Right lobe of liver (tissue), 6 donors: Measurements from ENCODE around the gene KSR2. TPM values are rescaled to one million over a fixed set of nuclear protein-coding genes. Genes with fewer than 3 reads are reported as not detected.

ENCODE experiments used
- ATAC-seq, 4 donors: fragments of 200-7000 bp; cut with Tn5 transposase; one replicate each; pipeline ENCODE4 v1.9.1; 2020; ENCODE audit warnings: mild to moderate bottlenecking in 4 of 4, moderate library complexity in 4 of 4
- DNase-seq, 3 donors: peaks; one replicate each; pipeline ENCODE4 v3.0.0-alpha.2; 2020
- H3K27ac ChIP-seq, 3 donors: fragments of 200-600 bp; one replicate each; pipeline ENCODE4 v1.8.0; 2022
- H3K27me3 ChIP-seq, 2 donors: fragments of 200-600 bp; one replicate each; pipeline ENCODE4 v1.8.0; 2022
- H3K36me3 ChIP-seq, 4 donors: fragments of 200-600 bp; sonication (generic) in 1 of 4; one replicate each; pipeline versions ENCODE4 v1.5.1 to v1.8.0; 2017 to 2022; ENCODE audit warnings: control low read depth in 1 of 4
- H3K4me1 ChIP-seq, 4 donors: fragments of 200-600 bp; sonication (generic) in 1 of 4; one replicate each; pipeline versions ENCODE4 v1.5.1 to v1.8.0; 2017 to 2022; ENCODE audit warnings: control low read depth in 1 of 4
- H3K4me3 ChIP-seq, 3 donors: fragments of 200-600 bp; one replicate each; pipeline ENCODE4 v1.8.0; 2022
- H3K9me3 ChIP-seq, 4 donors: fragments of 200-600 bp; sonication (generic) in 1 of 4; one replicate each; pipeline versions ENCODE4 v1.5.1 to v1.8.0; 2017 to 2022; ENCODE audit warnings: control low read depth in 1 of 4
- CTCF ChIP-seq, 4 donors: fragments of 200-600 bp in 3 of 4; fragments of 450-650 bp in 1 of 4; IDR thresholded peaks; one replicate each; pipeline versions ENCODE4 v1.5.1 to v1.8.0; 2016 to 2022; ENCODE audit warnings: antibody characterized with exemption in 4 of 4, mild to moderate bottlenecking in 2 of 4
- POLR2A ChIP-seq: fragments of 450-650 bp; IDR thresholded peaks from one replicate; pipeline ENCODE4 v1.6.1; 2017; ENCODE audit warnings: antibody characterized with exemption, mild to moderate bottlenecking
- WGBS: methylation state at CpG from one replicate; pipeline ENCODE4 v1.1.6; 2018; ENCODE audit warnings: low coverage, low lambda C conversion rate; ENCODE audit not compliant: insufficient coverage; ENCODE audit errors: missing lambda C conversion rate; 5-methylcytosine and 5-hydroxymethylcytosine counted together
- intact Hi-C, 2 donors: fragments of 100-400 bp; cut with DNase I; formaldehyde crosslinking; loops; one replicate each; pipeline versions ENCODE4 v1.11.2 to v1.14.1; 2022
- total RNA-seq, 6 experiments: library from RNA; depleted of rRNA in 2 of 6; stranded (reverse); fragments of >200 nt in 2 of 6; fragmentation: NEBNext Ultra II Directional in 3 of 6; extraction: Animal tissue kit (Norgen Biotek cat#: 25700) in 3 of 6; gene quantifications; one replicate each; pipeline versions ENCODE4 v1.1.0 to v1.2.4, GENCODE V29; 2016 to 2023
- donor health status: DM: no; HTN: yes; CAD: no.
- donor health status: DM: no; HTN: no; CAD: no.
- donor health status: DM: no; HTN: no; CAD: no.
- donor health status: DM: no; HTN: yes; CAD: no.
- donor health status: DM: no; HTN: yes; CAD: no.

KSR2 gene
- total RNA-seq, 6 experiments from 2014 or later, result 0.02 to 0.07 (median 0.02) TPM; not detected in 2

- Histone ChIP-seq H3K27ac (no peak overlapping the region), H3K4me3 (no peak overlapping the region), H3K9me3 (no peaks in the 10 kb centered on the region), H3K4me1 (peaks cover 0 to 45% (median 17%) of the 10 kb centered on the region in 4 donors), H3K27me3 (no peaks in the 10 kb centered on the region), H3K36me3 (no peaks in the 10 kb centered on the region)
- ATAC-seq (no peak), DNase-seq (no peak)
- 59% methylated on average over 6 of the region's 6 CpGs for WGBS
- intact Hi-C loops, result no loop called here
- TF ChIP-seq CTCF (IDR thresholded peaks at IDR 0.05) (no peak), POLR2A (no peak)
Measured at GRCh38 chr12:117517219-117517739, 451.5 kb downstream of the KSR2 start.

DNA sequence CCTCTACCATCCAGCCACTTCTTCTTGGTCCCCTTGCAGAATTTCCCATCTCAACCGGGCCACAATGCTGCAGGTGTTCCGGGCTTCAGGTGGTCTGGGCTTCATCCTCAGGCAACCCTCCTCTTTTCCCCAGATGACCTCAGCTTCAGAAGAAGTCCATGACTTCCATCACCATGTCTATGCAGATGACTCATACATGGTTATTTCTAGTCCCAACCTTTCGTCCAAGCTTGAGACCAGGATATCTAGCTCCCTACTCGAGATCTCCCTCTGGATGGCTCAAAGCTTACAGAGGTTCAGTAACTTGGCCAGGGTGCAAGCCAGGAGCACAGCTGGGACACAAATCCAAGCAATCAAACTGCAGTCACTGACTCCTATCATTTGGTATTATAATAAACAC is 452.8 kb downstream of the KSR2 start:
- 50% methylated on average over 3 of the region's 4 CpGs for WGBS

DNA sequence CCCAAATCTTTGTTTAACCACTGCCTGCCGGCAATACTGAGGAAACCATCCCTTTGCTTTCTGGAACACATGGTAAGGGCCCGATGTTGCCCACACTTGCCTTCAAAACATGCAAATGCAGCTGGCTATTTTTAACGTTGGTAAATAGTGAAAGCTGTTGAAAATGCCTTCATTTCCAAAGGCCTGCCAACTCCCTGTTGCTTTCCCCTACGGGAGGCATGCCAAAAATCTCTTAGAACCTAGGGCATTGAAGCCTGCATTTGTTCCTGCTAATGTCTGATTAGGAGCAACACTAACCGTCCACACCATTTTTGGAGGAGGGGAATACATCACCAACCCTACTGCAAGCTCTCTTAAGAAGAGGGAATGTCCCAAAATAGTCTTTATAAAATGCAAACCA is 454.8 kb downstream of the KSR2 start:
- Histone ChIP-seq H3K4me1 (peaks cover 0 to 22% (median 8%) of the 10 kb centered on the region in 4 donors), H3K27me3 (no peaks in the 10 kb centered on the region), H3K4me3 (no peak overlapping the region), H3K36me3 (no peaks in the 10 kb centered on the region), H3K27ac (peak overlapping the region in 2 of 3 donors; percentile 61 to 69), H3K9me3 (no peaks in the 10 kb centered on the region)
- DNase-seq (peak in 1 of 3 donors; percentile 71), ATAC-seq (peak; percentile 63 to 74 (median 70))
- TF ChIP-seq POLR2A (no peak), CTCF (IDR thresholded peaks at IDR 0.05) (no peak)
- intact Hi-C loops, result no loop called here
- 11% methylated on average over 5 of the region's 5 CpGs for WGBS

More for the DNA sequence above, 452.8 kb downstream of the KSR2 start:
- Histone ChIP-seq H3K36me3 (no peaks in the 10 kb centered on the region), H3K27me3 (no peaks in the 10 kb centered on the region), H3K9me3 (no peaks in the 10 kb centered on the region), H3K4me3 (no peak overlapping the region), H3K27ac (no peak overlapping the region), H3K4me1 (peaks cover 0 to 42% (median 13%) of the 10 kb centered on the region in 4 donors)
- TF ChIP-seq POLR2A, result no peak
- no peak for TF ChIP-seq CTCF (IDR thresholded peaks at IDR 0.05)
- no peak for DNase-seq
- ATAC-seq, result no peak
- intact Hi-C loops, result no loop called here

DNA sequence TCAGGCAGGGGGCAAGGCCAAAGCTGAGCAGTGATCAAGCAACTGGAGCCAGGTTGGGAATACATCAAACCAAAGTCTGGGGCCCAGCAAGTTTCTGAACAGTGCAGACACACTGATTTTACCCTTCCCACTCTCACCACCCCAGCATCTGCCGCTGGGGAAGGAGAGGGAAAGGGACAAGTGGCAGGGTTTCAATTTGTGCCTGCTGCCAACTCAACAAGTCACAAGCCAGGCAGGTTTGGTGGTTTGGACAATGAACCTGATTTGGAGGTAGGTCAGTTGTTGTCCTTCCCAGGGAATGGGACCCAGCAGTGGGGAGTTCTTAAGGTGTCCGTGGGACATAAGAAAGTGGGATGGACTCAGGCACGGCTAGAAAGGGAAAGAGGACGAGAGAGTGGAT is 455.4 kb downstream of the KSR2 start:
- peak; percentile 83 to 90 (median 88) for ATAC-seq
- no peaks in the 10 kb centered on the region for H3K27me3 ChIP-seq
- 13% methylated on average over 4 of the region's 4 CpGs for WGBS

More for the DNA sequence above, 455.4 kb downstream of the KSR2 start:
- Histone ChIP-seq H3K4me3 (no peak overlapping the region), H3K27ac (peak overlapping the region in 2 of 3 donors; percentile 61 to 69), H3K36me3 (no peaks in the 10 kb centered on the region), H3K9me3 (no peaks in the 10 kb centered on the region), H3K4me1 (peaks cover 0 to 21% (median 5%) of the 10 kb centered on the region in 4 donors)
- peak; percentile 34 to 87 (median 72) for DNase-seq
- TF ChIP-seq POLR2A (no peak), CTCF (IDR thresholded peaks at IDR 0.05) (no peak)
- intact Hi-C loops, result no loop called here
